Psoas muscle (tissue), 8 donors: ENCODE results near the gene ZNF69. TPM values are rescaled to one million over a fixed set of nuclear protein-coding genes. Genes with fewer than 3 reads are reported as not detected.
"Not testable (repeated sequence)": the region's sequence is repeated elsewhere in the genome, so short reads cannot be mapped to it uniquely, and the experiment has no call there.

Experiments used
- ATAC-seq, 4 donors: fragments of 200-7000 bp; cut with Tn5 transposase; one replicate each; pipeline ENCODE4 v1.9.1; 2020; ENCODE audit warnings: moderate library complexity in 3 of 4, mild to moderate bottlenecking in 2 of 4
- DNase-seq, 2 donors: peaks; one replicate each; pipeline ENCODE4 v3.0.0-alpha.2; 2020
- H3K27ac ChIP-seq: fragments of 200-600 bp; one replicate; pipeline ENCODE4 v1.8.0; 2022
- H3K27me3 ChIP-seq, 3 donors: fragments of 200-600 bp in 1 of 3; one replicate each; pipeline versions ENCODE4 v1.6.1 to v1.8.0; 2013 to 2022; ENCODE audit warnings: low read length in 2 of 3, mild to moderate bottlenecking in 2 of 3, moderate library complexity in 1 of 3; ENCODE audit not compliant: insufficient read depth in 3 of 3
- H3K36me3 ChIP-seq, 2 donors: fragments of 200-600 bp in 1 of 2; one replicate each; pipeline versions ENCODE4 v1.6.1 to v1.8.0; 2013 to 2022; ENCODE audit warnings: low read depth in 1 of 2, mild to moderate bottlenecking in 1 of 2, moderate library complexity in 1 of 2; ENCODE audit not compliant: insufficient read depth in 1 of 2
- H3K4me1 ChIP-seq: fragments of 200-600 bp; one replicate; pipeline ENCODE4 v1.8.0; 2022
- H3K4me3 ChIP-seq: fragments of 200-600 bp; one replicate; pipeline ENCODE4 v1.8.0; 2022; ENCODE audit warnings: mild to moderate bottlenecking
- H3K9me3 ChIP-seq: fragments of 200-600 bp; one replicate; pipeline ENCODE4 v1.8.0; 2022
- WGBS, 3 donors: extraction: QIAGEN DNeasy Blood & Tissue Kit; methylation state at CpG; one replicate each; pipeline versions ENCODE4 v1.1.6 to v1.1.7; 2013; 5-methylcytosine and 5-hydroxymethylcytosine counted together
- intact Hi-C, 2 donors: fragments of 100-400 bp; cut with DNase I; formaldehyde crosslinking; loops; one replicate each; pipeline versions ENCODE4 v1.11.0 to v1.14.2; 2022
- polyA plus RNA-seq, 3 donors: library from polyadenylated mRNA; stranded (reverse); fragments of 200-250 nt; gene quantifications; one replicate each; pipeline ENCODE4 v1.2.3, GENCODE V29; 2013
- total RNA-seq, 4 donors: library from RNA; stranded (reverse); fragmentation: NEBNext Ultra II Directional in 2 of 4; extraction: Animal tissue kit (Norgen Biotek cat#: 25700) in 2 of 4; gene quantifications; one replicate each; pipeline versions ENCODE4 v1.2.1 to v1.2.4, GENCODE V29; 2021 to 2023
- TF ChIP-seq, protein P1 (sequence below): fragments of 200-600 bp; IDR thresholded peaks from one replicate; pipeline ENCODE4 v1.8.0; 2022; ENCODE audit warnings: antibody characterized with exemption
- donor health status: healthy with polysubstance abuse.
- donor health status: DM: no; HTN: no; CAD: no; lungs with moderate emphysema.
- donor health status: Bipolar disorder and iron deficiency.
- donor health status: healthy.
- donor health status: DM: yes; HTN: yes; CAD: no.
- donor health status: DM: no; HTN: no; CAD: no.
- donor health status: DM: no; HTN: no; CAD: no.
- donor health status: DM: yes; HTN: yes; CAD: no.

Gene ZNF69
- total and polyA plus RNA-seq, 7 donors = 0.34 to 3.4 (median 1.2) TPM

DNA sequence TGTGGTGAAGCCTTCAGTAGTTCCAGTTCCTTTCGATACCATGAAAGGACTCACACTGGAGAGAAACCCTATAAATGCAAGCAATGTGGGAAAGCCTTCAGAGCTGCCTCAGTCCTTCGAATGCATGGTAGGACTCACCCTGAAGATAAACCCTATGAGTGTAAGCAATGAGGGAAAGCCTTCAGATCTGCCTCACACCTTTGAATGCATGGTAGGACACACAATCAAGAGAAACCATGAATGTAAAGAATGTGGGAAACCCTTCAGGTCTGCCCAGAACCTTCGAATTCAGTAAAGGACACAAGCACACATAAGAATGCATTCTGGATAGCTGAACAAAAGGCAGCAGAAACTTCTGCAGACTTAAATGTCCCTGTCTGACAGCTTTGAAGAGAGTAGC is 18.3 kb downstream of the ZNF69 start:
- TF ChIP-seq, protein P1, sequence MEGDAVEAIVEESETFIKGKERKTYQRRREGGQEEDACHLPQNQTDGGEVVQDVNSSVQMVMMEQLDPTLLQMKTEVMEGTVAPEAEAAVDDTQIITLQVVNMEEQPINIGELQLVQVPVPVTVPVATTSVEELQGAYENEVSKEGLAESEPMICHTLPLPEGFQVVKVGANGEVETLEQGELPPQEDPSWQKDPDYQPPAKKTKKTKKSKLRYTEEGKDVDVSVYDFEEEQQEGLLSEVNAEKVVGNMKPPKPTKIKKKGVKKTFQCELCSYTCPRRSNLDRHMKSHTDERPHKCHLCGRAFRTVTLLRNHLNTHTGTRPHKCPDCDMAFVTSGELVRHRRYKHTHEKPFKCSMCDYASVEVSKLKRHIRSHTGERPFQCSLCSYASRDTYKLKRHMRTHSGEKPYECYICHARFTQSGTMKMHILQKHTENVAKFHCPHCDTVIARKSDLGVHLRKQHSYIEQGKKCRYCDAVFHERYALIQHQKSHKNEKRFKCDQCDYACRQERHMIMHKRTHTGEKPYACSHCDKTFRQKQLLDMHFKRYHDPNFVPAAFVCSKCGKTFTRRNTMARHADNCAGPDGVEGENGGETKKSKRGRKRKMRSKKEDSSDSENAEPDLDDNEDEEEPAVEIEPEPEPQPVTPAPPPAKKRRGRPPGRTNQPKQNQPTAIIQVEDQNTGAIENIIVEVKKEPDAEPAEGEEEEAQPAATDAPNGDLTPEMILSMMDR = no peak
- H3K4me1 ChIP-seq = no peaks in the 10 kb centered on the region
- ATAC-seq (no peak), DNase-seq (no peak)
- H3K27ac ChIP-seq = no peak overlapping the region
- no peaks in the 10 kb centered on the region for H3K27me3 ChIP-seq
- 97 to 100% (median 99%) methylated on average over 3 of the region's 3 CpGs for WGBS, 3 donors
- intact Hi-C loops = no loop called here
- no peak overlapping the region for H3K4me3 ChIP-seq
- peaks cover 10 to 28% of the 10 kb centered on the region in 2 donors for H3K36me3 ChIP-seq
- peaks cover 80% of the 10 kb centered on the region for H3K9me3 ChIP-seq

DNA sequence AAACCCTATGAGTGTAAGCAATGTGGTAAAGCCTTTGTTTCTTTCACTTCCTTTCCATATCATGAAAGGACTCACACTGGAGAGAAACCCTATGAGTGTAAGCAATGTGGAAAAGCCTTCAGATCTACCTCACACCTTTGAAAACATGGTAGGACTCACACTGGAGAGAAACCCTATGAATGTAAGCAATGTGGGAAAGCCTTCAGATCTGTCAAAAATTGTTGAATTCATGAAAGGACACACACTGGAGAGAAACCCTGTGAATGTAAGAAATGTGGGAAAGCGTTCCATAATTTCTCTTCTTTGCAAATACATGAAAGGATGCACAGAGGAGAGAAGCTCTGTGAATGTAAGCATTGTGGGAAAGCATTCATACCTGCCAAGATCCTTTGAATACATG is 24.4 kb downstream of the ZNF69 start:
- H3K4me3 ChIP-seq, H3K27ac ChIP-seq, H3K36me3 ChIP-seq, DNase-seq, intact Hi-C loops, ATAC-seq, H3K27me3 ChIP-seq, H3K4me1 ChIP-seq: not testable (repeated sequence)
- H3K9me3 ChIP-seq = peaks cover 56% of the 10 kb centered on the region
- WGBS, 3 donors = 94 to 96% (median 95%) methylated on average over 1 of the region's 1 CpG

DNA sequence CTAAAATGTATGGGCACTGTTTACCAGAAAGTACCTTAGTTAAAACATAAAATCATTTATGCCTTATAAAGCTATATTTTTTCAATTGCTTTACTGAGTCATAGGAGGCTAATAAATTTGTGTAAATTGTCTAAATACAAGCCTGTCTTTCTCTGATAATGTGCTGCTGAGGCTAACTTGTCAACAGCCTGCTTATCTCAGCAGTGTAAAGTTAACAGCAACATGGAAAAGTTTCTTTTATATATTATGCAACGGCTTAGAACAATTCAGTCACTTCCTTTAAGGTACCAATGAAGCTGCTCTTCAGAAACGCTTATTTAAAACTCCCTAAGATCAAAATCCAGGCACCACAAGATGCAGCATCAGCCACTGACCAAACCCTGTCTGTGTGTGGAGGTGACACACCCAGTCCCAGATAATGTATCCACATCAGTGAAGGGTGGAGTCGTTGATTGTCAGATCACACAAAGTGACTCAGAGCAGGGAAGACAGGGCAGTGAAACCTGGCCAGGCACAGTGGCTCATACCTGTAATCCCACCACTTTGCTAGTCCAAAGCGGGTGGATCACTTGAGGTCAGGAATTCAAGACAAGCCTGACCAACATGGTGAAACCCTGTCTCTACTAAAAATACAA is 27.0 kb downstream of the ZNF69 start:
- H3K9me3 ChIP-seq = peaks cover 34% of the 10 kb centered on the region
- H3K27me3 ChIP-seq, H3K36me3 ChIP-seq, DNase-seq, H3K4me1 ChIP-seq, H3K27ac ChIP-seq, H3K4me3 ChIP-seq, intact Hi-C loops, ATAC-seq: not testable (repeated sequence)
- WGBS, 3 donors = 94 to 97% (median 97%) methylated on average over 4 of the region's 4 CpGs

DNA sequence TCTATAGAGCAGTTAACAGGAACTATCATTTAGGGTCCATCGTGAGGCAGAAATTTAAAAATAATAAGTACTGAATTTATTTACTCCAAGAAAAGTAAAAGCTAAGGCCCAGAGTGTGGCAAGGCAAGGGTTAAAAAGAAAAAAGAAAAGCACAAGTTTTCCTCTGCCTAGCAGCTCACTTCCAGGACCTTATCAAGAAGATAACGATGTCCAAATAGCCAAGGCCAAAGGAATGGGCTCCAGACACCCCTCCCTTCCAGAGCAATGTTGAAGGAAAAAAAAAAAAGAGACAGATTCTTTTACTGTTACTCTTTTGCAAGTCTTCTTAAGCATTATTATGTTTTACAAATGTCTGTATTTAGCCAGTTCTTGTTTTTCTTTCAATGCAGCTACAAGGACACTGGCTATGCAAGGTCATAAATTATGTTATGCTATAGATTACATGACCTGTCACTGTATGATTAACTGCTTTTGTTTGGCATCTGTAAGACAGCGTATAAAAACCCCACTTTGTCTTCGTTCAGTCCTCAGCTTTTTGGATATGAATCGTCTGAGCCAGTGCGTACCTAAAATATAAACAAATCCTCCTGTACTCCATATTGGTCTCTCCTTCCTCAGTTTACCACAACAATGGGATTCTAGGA is 34.4 kb downstream of the ZNF69 start:
- Histone ChIP-seq H3K27me3 (no peaks in the 10 kb centered on the region), H3K4me1 (peaks cover 5% of the 10 kb centered on the region), H3K9me3 (no peaks in the 10 kb centered on the region), H3K36me3 (no peaks in the 10 kb centered on the region), H3K27ac (no peak overlapping the region), H3K4me3 (no peak overlapping the region)
- intact Hi-C loops = loop anchor here (2.0 to 10.0 kb wide), 3 partner anchors 67 to 223 kb away; partner anchors contain the start of genes ZNF20 (in 1 of the 2) and ZNF491 (in 1 of the 2)
- 53 to 59% (median 56%) methylated on average over 6 of the region's 6 CpGs for WGBS, 3 donors
- TF ChIP-seq, protein P1 = no peak
- no peak for DNase-seq
- no peak for ATAC-seq

DNA sequence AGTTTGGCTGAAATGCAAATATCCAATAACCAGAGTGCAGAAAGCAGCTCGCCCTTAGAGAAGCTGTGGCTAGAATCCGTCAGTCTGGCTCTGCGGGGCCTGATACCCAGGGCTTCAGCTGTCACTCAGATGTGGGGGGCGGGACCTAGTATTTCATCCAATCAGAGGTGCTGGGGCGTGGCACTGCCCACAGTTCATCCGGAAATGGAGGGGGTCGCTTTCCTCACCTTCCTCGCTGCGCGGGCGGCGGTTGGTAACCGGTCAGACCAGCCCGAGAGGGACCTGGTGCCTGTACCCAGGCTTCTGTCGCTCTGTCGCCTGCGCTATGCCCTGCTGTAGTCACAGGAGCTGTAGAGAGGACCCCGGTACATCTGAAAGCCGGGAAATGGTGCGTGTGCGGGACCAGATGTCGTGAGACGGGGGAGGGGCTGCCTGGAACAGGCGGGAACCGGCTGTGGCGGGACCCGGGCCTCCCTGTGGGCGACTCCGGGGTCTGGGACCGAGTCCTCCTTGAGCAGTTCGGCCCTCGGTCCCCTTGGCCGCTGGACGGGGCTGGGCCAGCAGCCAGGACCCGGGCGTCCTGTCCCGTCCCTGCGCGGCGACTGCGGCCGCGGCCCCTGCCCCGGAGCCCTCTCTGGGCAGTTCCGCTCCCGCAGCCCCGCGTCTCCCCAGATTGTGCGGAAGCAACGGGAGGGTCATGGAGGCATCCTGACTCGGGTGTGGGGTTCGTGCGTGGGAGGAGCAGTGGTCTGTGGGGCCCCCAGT is 37.5 kb downstream of the ZNF69 start, which contains the start of gene ZNF700:
Gene ZNF700, plus strand, starts transcription at position 222 of the 765 bp plus-strand sequence. Its CDS starts 104 bp downstream, at position 326.
- peak; percentile 99 to 100 (median 99) for ATAC-seq
- Histone ChIP-seq H3K9me3 (no peaks in the 10 kb centered on the region), H3K27me3 (no peaks in the 10 kb centered on the region), H3K4me3 (peak within 1 kb of the TSS; percentile 99), H3K4me1 (peaks cover 5% of the 10 kb centered on the region), H3K27ac (peak within 1 kb of the TSS; percentile 95), H3K36me3 (peaks cover 0 to 3% of the 10 kb centered on the region in 2 donors)
- TF ChIP-seq, protein P1 = no peak
- intact Hi-C loops = loop anchor here (2.0 to 10.0 kb wide), 4 partner anchors 40 to 220 kb away; partner anchors contain the start of genes ZNF20 (in 2 of the 2), ZNF491 (in 1 of the 2) and ZNF763 (in 1 of the 2)
- DNase-seq = peak; percentile 93 to 95
- WGBS, 3 donors = 0 to 1% (median 1%) methylated on average over 53 of the region's 53 CpGs

DNA sequence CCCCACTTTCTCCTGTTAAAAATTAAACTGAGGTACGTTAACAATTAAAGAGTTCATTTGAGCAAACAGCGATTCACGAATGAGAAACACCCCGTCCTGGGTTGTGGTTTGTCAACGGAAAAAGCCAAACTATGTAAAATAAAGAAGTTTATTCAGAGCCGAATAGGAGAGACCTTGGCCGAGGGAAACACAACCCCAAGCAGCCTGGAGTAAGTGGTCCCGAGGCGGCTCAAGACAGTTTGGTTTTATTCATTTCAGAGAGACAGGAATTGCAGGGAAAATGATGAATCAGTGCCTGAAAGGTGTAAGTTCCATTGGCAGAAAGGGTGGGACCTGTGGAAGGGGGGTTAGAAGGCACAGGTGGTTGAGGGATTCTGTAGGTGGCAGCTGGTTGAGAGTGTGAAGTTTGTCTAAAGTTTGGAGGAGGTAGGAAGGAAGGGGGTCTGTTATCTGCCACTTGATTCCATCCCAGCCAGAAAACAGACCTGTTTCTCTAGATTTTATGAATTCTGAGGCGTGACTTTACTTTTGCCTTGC is 38.1 kb downstream of the ZNF69 start:
- intact Hi-C loops = loop anchor here (2.0 to 10.0 kb wide), 3 partner anchors 39 to 219 kb away; partner anchors contain the start of genes ZNF20 (in 2 of the 2) and ZNF763 (in 1 of the 2)
- Histone ChIP-seq H3K4me3 (peak overlapping the region; percentile 99), H3K27ac (peak overlapping the region; percentile 95)
- not testable (repeated sequence) for H3K36me3 ChIP-seq, H3K9me3 ChIP-seq, ATAC-seq, H3K4me1 ChIP-seq, DNase-seq, H3K27me3 ChIP-seq
- 12 to 14% (median 13%) methylated on average over 10 of the region's 10 CpGs for WGBS, 3 donors
